Vagina (tissue), 2 donors: ENCODE data around the gene ATP2A2.
A peak's percentile ranks its signal among the peaks of the same experiment; 100 is the strongest.

Experiments
- POLR2A ChIP-seq, 2 donors: fragments of 450-650 bp; IDR thresholded peaks; one replicate each; pipeline ENCODE4 v1.6.1; 2017; ENCODE audit warnings: antibody characterized with exemption in 2 of 2, mild to moderate bottlenecking in 2 of 2, moderate library complexity in 2 of 2
- POLR2AphosphoS5 ChIP-seq, 2 donors: sonication (generic); formaldehyde crosslinking; IDR thresholded peaks; one replicate each; pipeline ENCODE4 v1.9.0; 2017; ENCODE audit warnings: antibody characterized with exemption in 2 of 2, mild to moderate bottlenecking in 2 of 2, low read depth in 1 of 2; ENCODE audit not compliant: insufficient read depth in 1 of 2
- TF ChIP-seq, protein P1 (sequence below), 3 experiments: fragments of 450-650 bp in 2 of 3; fragments of 200-600 bp in 1 of 3; sonication (generic) in 1 of 3; IDR thresholded peaks; one replicate each; pipeline ENCODE4 v1.5.1; 2017 to 2019; ENCODE audit warnings: antibody characterized with exemption in 3 of 3, mild to moderate bottlenecking in 2 of 3, moderate library complexity in 2 of 3

DNA sequence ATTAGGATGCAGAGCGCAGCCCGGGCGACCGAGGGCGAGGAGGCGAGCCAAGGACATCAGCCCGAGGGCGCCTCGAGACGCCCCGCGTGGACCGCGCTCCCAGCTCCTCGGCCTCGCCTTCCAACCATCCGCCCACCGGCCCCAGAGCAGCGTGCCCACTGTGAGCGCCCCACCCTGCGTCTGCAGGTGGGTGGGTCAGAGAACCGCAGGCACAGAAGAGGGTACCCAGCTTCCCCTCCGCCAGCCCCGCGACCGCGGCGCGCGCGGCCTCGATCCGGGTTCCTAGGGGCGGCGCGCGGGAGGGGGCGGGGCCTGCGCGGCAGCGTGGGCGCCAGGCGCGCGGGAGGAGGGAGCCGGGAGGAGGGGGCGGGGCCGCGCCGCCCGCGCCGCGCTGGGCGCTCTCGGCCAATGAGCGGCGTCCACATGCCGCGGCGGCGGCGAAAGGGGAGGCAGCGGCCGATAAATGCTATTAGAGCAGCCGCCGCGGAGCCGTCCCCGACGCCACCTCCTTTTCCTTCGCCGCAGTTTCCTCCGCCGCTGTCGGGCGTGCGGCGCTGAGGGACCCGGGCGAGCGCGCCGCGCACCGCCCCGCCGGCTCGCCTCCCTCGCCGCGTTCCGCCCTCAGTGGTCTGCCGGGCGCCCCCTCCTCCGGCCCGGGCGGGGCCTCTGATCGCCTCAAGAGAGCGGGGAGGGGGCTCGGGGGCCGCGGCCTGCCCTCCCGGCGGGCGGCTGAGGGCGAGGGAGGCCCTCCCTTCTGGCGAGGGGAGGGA, at the start of gene ATP2A2:
- TF ChIP-seq POLR2AphosphoS5 (IDR thresholded peaks at IDR 0.05; ENCODE audit: insufficient read depth in 1 of 2, low read depth in 1 of 2) (peak in 1 of 2 donors; percentile 95), POLR2A (IDR thresholded peaks at IDR 0.05) (peak in 1 of 2 donors; percentile 78)
- TF ChIP-seq, protein P1, sequence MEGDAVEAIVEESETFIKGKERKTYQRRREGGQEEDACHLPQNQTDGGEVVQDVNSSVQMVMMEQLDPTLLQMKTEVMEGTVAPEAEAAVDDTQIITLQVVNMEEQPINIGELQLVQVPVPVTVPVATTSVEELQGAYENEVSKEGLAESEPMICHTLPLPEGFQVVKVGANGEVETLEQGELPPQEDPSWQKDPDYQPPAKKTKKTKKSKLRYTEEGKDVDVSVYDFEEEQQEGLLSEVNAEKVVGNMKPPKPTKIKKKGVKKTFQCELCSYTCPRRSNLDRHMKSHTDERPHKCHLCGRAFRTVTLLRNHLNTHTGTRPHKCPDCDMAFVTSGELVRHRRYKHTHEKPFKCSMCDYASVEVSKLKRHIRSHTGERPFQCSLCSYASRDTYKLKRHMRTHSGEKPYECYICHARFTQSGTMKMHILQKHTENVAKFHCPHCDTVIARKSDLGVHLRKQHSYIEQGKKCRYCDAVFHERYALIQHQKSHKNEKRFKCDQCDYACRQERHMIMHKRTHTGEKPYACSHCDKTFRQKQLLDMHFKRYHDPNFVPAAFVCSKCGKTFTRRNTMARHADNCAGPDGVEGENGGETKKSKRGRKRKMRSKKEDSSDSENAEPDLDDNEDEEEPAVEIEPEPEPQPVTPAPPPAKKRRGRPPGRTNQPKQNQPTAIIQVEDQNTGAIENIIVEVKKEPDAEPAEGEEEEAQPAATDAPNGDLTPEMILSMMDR (IDR thresholded peaks at IDR 0.05) = no peak
